Fibroblast of lung (primary cell): ENCODE data around the gene NRROS.

ENCODE experiments used
- EZH2 ChIP-seq: IDR thresholded peaks from 2 replicates; pipeline ENCODE4 v1.5.1; 2012; ENCODE audit warnings: low read length, control low read depth, mild to moderate bottlenecking; ENCODE audit errors: missing control alignments
- TF ChIP-seq, protein P1 (sequence below), 2 donors: IDR thresholded peaks in 1 of 2; conservative IDR thresholded peaks in 1 of 2; 1 replicate in 1 of 2; 2 replicates in 1 of 2; pipeline ENCODE4 v1.5.1; 2011 to 2012; ENCODE audit warnings: low read length in 2 of 2, control low read depth in 1 of 2, inconsistent platforms in 1 of 2, low read depth in 1 of 2, mild to moderate bottlenecking in 1 of 2

GRCh38 chr3:196600359-196600758 lies 39.1 kb upstream of the NRROS start:
- no peak for TF ChIP-seq EZH2
- TF ChIP-seq, protein P1, sequence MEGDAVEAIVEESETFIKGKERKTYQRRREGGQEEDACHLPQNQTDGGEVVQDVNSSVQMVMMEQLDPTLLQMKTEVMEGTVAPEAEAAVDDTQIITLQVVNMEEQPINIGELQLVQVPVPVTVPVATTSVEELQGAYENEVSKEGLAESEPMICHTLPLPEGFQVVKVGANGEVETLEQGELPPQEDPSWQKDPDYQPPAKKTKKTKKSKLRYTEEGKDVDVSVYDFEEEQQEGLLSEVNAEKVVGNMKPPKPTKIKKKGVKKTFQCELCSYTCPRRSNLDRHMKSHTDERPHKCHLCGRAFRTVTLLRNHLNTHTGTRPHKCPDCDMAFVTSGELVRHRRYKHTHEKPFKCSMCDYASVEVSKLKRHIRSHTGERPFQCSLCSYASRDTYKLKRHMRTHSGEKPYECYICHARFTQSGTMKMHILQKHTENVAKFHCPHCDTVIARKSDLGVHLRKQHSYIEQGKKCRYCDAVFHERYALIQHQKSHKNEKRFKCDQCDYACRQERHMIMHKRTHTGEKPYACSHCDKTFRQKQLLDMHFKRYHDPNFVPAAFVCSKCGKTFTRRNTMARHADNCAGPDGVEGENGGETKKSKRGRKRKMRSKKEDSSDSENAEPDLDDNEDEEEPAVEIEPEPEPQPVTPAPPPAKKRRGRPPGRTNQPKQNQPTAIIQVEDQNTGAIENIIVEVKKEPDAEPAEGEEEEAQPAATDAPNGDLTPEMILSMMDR (conservative IDR thresholded peaks at IDR 0.05 in 1 of 2, IDR thresholded peaks at IDR 0.05 in 1 of 2; ENCODE audit: low read depth in 1 of 2, low read length in 2 of 2): no peak
